Measurements from ENCODE around the gene RNF167.
A peak's percentile ranks its signal among the peaks of the same experiment; 100 is the strongest.

The RNF167 gene

GRCh38 chr17:4939796-4940554 lies at the start of gene RNF167, which contains the start of gene SLC25A11:
TSS of gene RNF167 (plus strand) at chr17:4940268. CDS start at chr17:4940910, 642 bp downstream.
TSS of gene SLC25A11 (minus strand) at chr17:4940046. CDS start at chr17:4939910, 136 bp downstream.
- DNase-seq (ENCODE audit: low read depth, low spot score): peak; percentile 98

- DNase-seq (ENCODE audit: low read depth, low spot score): no peak
These were observed 48.4 kb upstream of the RNF167 start for GRCh38 chr17:4891411-4892410.

- DNase-seq (ENCODE audit: low read depth, low spot score): no peak
These were observed 47.4 kb upstream of the RNF167 start for GRCh38 chr17:4892499-4893221.

GRCh38 chr17:4893272-4893671 lies 46.8 kb upstream of the RNF167 start:
- DNase-seq (ENCODE audit: low read depth, low spot score): no peak

- DNase-seq (ENCODE audit: low read depth, low spot score): no peak
These were observed 46.1 kb upstream of the RNF167 start for GRCh38 chr17:4893721-4894560.

GRCh38 chr17:4895121-4895520 lies 44.9 kb upstream of the RNF167 start:
- no peak for DNase-seq (ENCODE audit: low read depth, low spot score)

GRCh38 chr17:4895657-4896331 lies 44.3 kb upstream of the RNF167 start:
- no peak for DNase-seq (ENCODE audit: low read depth, low spot score)

- no peak for DNase-seq (ENCODE audit: low read depth, low spot score)
These were observed 43.5 kb upstream of the RNF167 start for GRCh38 chr17:4896332-4897197.

GRCh38 chr17:4897198-4897687 lies 42.8 kb upstream of the RNF167 start:
- no peak for DNase-seq (ENCODE audit: low read depth, low spot score)

GRCh38 chr17:4897785-4898184 lies 42.3 kb upstream of the RNF167 start:
- no peak for DNase-seq (ENCODE audit: low read depth, low spot score)

- no peak for DNase-seq (ENCODE audit: low read depth, low spot score)
These were observed 41.7 kb upstream of the RNF167 start for GRCh38 chr17:4898351-4898750.

- no peak for DNase-seq (ENCODE audit: low read depth, low spot score)
These were observed 41.1 kb upstream of the RNF167 start for GRCh38 chr17:4898927-4899326.

- no peak for DNase-seq (ENCODE audit: low read depth, low spot score)
These were observed 40.5 kb upstream of the RNF167 start, which contains the start of gene C17orf107 for GRCh38 chr17:4899341-4900230. TSS of gene C17orf107 (plus strand) at chr17:4899536. CDS start at chr17:4899763, 227 bp downstream.

- DNase-seq (ENCODE audit: low read depth, low spot score): no peak
These were observed 39.6 kb upstream of the RNF167 start for GRCh38 chr17:4900231-4901107.

- no peak for DNase-seq (ENCODE audit: low read depth, low spot score)
These were observed 38.9 kb upstream of the RNF167 start for GRCh38 chr17:4901108-4901647.

- no peak for DNase-seq (ENCODE audit: low read depth, low spot score)
These were observed 38.3 kb upstream of the RNF167 start for GRCh38 chr17:4901648-4902344.
